Measurements from ENCODE around the gene DMWD. TPM values are rescaled to one million over a fixed set of nuclear protein-coding genes. Genes with fewer than 3 reads are reported as not detected.
A peak's percentile ranks its signal among the peaks of the same experiment; 100 is the strongest.
"Not testable (repeated sequence)": the region's sequence is repeated elsewhere in the genome, so short reads cannot be mapped to it uniquely, and the experiment has no call there.

The DMWD gene
- total RNA-seq, 1 donor: 53.5 TPM

DNA sequence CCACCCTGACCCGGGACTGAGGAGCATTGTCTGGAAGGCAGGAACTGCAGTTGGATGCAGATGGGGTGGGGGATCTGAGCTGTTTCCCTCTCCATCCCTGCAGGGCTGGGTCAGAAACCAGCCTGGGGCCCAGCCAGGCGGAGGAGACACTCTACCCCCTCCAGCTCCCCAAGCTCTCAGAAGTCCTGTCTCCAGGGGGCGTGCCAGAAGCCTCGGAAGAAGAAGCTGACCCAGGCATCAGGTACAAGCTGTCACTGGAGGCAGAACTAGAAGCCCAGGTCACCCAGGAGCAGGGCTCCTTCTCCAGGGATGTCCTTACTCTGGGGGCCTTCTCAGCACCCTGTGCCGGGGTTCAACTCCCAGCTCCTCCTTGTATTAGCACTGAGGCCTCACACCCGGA lies 39.1 kb downstream of the DMWD start:
- no peak for DNase-seq (ENCODE audit: low read depth)
- H3K4me3 ChIP-seq (ENCODE audit: low read depth, low read length): no peak overlapping the region
- TF ChIP-seq, protein P1, sequence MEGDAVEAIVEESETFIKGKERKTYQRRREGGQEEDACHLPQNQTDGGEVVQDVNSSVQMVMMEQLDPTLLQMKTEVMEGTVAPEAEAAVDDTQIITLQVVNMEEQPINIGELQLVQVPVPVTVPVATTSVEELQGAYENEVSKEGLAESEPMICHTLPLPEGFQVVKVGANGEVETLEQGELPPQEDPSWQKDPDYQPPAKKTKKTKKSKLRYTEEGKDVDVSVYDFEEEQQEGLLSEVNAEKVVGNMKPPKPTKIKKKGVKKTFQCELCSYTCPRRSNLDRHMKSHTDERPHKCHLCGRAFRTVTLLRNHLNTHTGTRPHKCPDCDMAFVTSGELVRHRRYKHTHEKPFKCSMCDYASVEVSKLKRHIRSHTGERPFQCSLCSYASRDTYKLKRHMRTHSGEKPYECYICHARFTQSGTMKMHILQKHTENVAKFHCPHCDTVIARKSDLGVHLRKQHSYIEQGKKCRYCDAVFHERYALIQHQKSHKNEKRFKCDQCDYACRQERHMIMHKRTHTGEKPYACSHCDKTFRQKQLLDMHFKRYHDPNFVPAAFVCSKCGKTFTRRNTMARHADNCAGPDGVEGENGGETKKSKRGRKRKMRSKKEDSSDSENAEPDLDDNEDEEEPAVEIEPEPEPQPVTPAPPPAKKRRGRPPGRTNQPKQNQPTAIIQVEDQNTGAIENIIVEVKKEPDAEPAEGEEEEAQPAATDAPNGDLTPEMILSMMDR (IDR thresholded peaks at IDR 0.05; ENCODE audit: insufficient read depth, low read depth, low read length): peak; percentile 19

DNA sequence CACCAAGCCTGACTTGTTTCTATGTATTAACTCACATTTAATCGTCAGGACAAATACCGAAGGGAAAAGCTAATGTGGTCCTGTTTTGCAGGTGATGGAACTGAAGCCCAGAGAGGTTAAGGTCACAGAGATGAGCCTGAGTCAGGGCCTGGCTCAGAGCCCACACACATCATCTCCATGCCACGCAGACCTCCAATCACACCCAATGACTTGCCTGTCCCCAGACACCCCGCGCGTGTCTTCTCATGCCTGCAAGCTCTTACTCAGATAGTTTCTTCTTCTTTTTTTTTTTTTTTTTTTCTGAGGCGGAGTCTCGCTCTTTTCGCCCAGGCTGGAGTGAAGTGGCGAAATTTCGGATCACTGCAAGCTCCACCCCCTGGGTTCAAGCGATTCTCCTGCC lies 40.0 kb downstream of the DMWD start:
- no peak for DNase-seq (ENCODE audit: low read depth)
- TF ChIP-seq, protein P1 (IDR thresholded peaks at IDR 0.05; ENCODE audit: insufficient read depth, low read depth, low read length): no peak
- no peak overlapping the region for H3K4me3 ChIP-seq (ENCODE audit: low read depth, low read length)

DNA sequence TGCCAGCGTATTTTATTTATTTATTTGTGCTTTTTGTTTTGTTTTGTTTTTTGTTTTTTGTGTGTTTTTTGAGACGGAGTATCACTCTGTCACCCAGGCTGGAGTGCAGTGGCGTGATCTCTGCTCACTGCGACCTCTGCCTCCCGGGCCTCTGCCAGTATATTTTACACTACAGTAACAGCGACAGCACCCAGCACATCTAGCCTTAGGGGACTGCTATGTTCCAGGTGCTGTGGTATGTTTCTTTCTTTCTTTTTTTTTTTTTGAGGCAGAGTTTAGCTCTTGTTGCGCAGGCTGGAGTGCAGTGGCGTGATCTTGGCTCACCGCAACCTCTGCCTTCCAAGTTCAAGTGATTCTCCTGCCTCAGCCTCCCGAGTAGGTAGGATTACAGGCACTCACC lies 41.2 kb downstream of the DMWD start:
- not testable (repeated sequence) for H3K4me3 ChIP-seq (ENCODE audit: low read depth, low read length)

DNA sequence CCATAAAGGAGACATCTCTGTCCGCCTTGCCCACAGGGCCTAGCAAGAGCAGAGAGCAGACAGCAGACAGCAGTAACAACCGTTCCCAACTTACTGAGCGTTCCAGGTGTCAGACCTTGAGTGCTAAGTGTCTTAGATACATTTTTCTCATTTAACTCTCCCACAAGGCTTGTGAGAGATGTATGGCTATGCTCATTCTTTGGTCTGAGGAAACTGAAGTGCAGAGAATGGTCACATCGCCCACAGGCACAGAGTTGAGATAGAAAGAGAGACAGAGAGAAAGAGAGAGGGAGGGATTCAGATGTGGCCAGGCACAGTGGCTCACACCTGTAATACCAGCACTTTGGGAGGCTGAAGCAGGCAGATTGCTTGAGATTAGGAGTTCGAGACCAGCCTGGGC lies 45.1 kb downstream of the DMWD start:
- TF ChIP-seq, protein P1 (IDR thresholded peaks at IDR 0.05; ENCODE audit: insufficient read depth, low read depth, low read length): no peak
- H3K4me3 ChIP-seq (ENCODE audit: low read depth, low read length): no peak overlapping the region
- no peak for DNase-seq (ENCODE audit: low read depth)

More for the DNA sequence above, 41.2 kb downstream of the DMWD start:
- DNase-seq (ENCODE audit: low read depth): not testable (repeated sequence)

DNA sequence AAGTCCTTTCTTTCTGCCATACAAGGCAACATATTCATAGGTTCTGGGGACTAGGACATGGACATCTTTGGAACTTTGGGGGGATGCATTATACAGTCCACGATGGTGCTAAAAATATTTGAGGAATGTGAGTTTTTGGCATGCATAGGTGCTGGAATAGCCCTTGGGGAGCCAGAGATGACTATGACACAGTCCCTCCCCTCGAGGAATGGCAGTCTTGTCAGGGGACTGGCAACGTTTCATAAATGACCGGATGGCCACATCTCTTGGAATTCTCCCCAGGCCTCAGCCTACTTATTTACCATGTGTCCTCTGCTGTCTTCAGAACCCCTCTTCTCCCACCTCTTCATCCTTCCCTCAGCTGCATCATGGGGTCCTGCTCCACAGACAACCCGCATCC lies 45.8 kb downstream of the DMWD start:
- TF ChIP-seq, protein P1 (IDR thresholded peaks at IDR 0.05; ENCODE audit: insufficient read depth, low read depth, low read length): no peak
- DNase-seq (ENCODE audit: low read depth): no peak

DNA sequence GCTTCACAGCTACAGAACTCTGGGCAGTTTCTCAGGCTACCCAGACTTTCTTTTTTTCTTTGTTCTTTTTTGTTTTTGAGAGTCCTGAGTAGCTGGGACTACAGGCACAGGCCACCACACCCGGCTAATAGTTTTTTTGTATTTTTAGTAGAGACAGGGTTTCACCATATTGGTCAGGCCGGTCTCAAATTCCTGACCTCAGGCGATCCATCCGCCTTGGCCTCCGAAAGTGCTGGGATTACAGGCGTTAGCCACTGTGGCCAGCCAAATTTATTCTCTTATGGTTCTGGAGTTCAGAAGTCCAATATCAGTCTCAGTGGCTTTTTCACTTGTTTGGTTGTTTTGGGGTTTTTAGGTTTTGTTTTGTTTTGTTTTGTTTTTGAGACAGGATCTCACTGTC lies 47.0 kb downstream of the DMWD start:
- TF ChIP-seq, protein P1 (IDR thresholded peaks at IDR 0.05; ENCODE audit: insufficient read depth, low read depth, low read length): no peak
- no peak for DNase-seq (ENCODE audit: low read depth)
- no peak overlapping the region for H3K4me3 ChIP-seq (ENCODE audit: low read depth, low read length)

More for the DNA sequence above, 45.8 kb downstream of the DMWD start:
- H3K4me3 ChIP-seq (ENCODE audit: low read depth, low read length): no peak overlapping the region

DNA sequence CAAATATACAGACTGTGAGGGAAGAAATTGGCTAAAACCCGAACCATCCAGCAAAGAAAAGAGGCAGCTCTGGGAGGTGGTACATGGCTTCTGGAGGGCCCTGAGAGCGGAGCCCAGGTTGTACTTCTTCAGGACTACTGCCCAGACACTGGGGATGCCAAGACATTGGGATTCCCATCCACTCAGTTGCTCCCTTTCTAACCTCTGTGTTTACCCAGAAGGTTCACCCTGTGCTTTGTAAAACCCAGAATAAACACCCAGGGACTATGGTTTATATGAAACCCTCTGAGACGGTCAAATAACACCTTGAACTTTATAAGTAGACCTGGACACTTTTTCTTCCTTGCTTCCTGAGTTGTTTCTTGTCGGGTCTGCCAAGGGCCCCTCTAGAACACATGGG lies 49.7 kb downstream of the DMWD start:
- TF ChIP-seq, protein P1 (IDR thresholded peaks at IDR 0.05; ENCODE audit: insufficient read depth, low read depth, low read length): no peak
- DNase-seq (ENCODE audit: low read depth): no peak
- no peak overlapping the region for H3K4me3 ChIP-seq (ENCODE audit: low read depth, low read length)
